OCI-LY3 (cell line): ENCODE results near the gene RASGRF2.

Experiments used
- EZH2phosphoT487 ChIP-seq: fragments of 200-600 bp; shearing (Covaris generic); IDR thresholded peaks from 2 replicates; pipeline ENCODE4 v1.6.1; 2018; ENCODE audit warnings: antibody characterized with exemption, mixed run types, low read depth
- TF ChIP-seq, protein P1 (sequence below): fragments of 200-600, 300-600 bp; sonication (generic); IDR thresholded peaks from 2 replicates; pipeline ENCODE4 v1.5.1; 2014; ENCODE audit warnings: antibody characterized with exemption, low read length, low read depth

DNA sequence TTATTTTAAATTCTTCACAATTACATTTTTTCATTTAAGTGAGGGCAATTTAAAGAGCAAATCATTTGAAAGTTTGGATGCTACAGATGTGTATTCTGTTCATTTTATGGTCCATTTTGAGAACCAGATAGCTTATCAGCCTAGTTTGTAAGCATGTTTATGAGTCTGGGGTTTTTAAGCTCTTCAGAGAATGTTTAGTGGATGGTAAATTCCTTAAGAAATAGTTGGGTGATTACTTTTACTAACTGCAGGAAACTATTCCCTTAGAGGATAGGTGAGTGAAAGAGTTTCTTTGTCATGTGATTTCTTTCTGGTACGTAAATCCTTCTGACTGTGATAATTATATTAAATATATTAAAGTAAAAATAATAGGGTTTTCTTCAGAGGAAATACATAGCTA is 17.6 kb downstream of the RASGRF2 start:
- TF ChIP-seq, protein P1, sequence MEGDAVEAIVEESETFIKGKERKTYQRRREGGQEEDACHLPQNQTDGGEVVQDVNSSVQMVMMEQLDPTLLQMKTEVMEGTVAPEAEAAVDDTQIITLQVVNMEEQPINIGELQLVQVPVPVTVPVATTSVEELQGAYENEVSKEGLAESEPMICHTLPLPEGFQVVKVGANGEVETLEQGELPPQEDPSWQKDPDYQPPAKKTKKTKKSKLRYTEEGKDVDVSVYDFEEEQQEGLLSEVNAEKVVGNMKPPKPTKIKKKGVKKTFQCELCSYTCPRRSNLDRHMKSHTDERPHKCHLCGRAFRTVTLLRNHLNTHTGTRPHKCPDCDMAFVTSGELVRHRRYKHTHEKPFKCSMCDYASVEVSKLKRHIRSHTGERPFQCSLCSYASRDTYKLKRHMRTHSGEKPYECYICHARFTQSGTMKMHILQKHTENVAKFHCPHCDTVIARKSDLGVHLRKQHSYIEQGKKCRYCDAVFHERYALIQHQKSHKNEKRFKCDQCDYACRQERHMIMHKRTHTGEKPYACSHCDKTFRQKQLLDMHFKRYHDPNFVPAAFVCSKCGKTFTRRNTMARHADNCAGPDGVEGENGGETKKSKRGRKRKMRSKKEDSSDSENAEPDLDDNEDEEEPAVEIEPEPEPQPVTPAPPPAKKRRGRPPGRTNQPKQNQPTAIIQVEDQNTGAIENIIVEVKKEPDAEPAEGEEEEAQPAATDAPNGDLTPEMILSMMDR = no peak
- TF ChIP-seq EZH2phosphoT487 = no peak
